Right cardiac atrium (tissue), 5 donors: Measurements from ENCODE around the gene THBS1. TPM values are rescaled to one million over a fixed set of nuclear protein-coding genes. Genes with fewer than 3 reads are reported as not detected.

Source experiments
- ATAC-seq, 2 donors: fragments of 200-7000 bp; cut with Tn5 transposase; one replicate each; pipeline versions ENCODE4 v1.8.0 to v1.9.1; 2020; ENCODE audit warnings: moderate library complexity in 2 of 2, mild to moderate bottlenecking in 1 of 2
- DNase-seq, 3 donors: peaks; one replicate each; pipeline ENCODE4 v3.0.0-alpha.2; 2020
- H3K27ac ChIP-seq: one replicate; pipeline ENCODE4 v1.5.1; 2013; ENCODE audit warnings: mild to moderate bottlenecking, low read length, control low read depth, moderate library complexity
- H3K27me3 ChIP-seq: one replicate; pipeline ENCODE4 v1.6.1; 2013; ENCODE audit not compliant: control insufficient read depth, insufficient read depth
- H3K4me1 ChIP-seq: one replicate; pipeline ENCODE4 v1.6.1; 2013; ENCODE audit warnings: low read length; ENCODE audit not compliant: control insufficient read depth, insufficient read depth
- H3K4me3 ChIP-seq: one replicate; pipeline ENCODE4 v1.5.1; 2013; ENCODE audit warnings: low read length, control low read depth
- H3K9me3 ChIP-seq: one replicate; pipeline ENCODE4 v1.6.1; 2013; ENCODE audit warnings: low read length; ENCODE audit not compliant: control insufficient read depth
- WGBS: extraction: QIAGEN DNeasy Blood & Tissue Kit; methylation state at CpG from one replicate; pipeline ENCODE4 v1.1.7; 2013; 5-methylcytosine and 5-hydroxymethylcytosine counted together
- intact Hi-C, 4 donors: fragments of 100-400 bp; cut with DNase I; formaldehyde crosslinking; loops; one replicate each; pipeline versions ENCODE4 v1.11.0 to v1.14.0; 2022 to 2023
- polyA plus RNA-seq: library from polyadenylated mRNA; stranded (reverse); fragments of 200-250 nt; gene quantifications from one replicate; pipeline ENCODE4 v1.2.3, GENCODE V29; 2013
- total RNA-seq, 4 donors: library from RNA; stranded (reverse); fragmentation: NEBNext Ultra II Directional; extraction: Animal tissue kit (Norgen Biotek cat#: 25700); gene quantifications; one replicate each; pipeline ENCODE4 v1.2.1, GENCODE V29; 2021
- donor health status: healthy with polysubstance abuse.
- donor health status: DM: no; HTN: yes; CAD: no.
- donor health status: DM: no; HTN: no; CAD: no.
- donor health status: DM: no; HTN: yes; CAD: no; lungs with severe emphysema.
- donor health status: DM: yes; HTN: yes; CAD: no.

The THBS1 gene
- total and polyA plus RNA-seq, 5 donors, result 31.3 to 462 (median 38.8) TPM

DNA sequence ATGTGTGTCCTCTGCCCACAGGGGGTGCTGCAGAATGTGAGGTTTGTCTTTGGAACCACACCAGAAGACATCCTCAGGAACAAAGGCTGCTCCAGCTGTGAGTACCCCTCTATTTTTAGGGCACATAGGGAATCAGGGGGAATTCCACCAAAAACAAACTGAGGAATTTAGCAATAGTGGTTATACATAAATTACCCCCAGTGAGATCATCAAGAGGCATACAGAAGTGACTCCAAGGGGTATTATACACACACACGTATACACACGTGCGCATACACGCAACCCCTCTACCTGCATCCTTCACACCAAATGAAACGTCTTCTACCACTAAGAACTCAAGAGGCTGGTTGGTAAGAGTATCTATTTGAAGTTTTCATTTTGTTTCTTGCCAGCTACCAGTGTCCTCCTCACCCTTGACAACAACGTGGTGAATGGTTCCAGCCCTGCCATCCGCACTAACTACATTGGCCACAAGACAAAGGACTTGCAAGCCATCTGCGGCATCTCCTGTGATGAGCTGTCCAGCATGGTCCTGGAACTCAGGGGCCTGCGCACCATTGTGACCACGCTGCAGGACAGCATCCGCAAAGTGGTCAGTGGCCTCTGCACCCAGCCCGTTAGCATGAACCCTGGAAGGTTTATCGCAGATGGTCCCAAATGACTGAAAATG, 2.9 kb downstream of the THBS1 start:
- ATAC-seq (no peak), DNase-seq (peak in 2 of 3 donors; percentile 42 to 47)
- intact Hi-C loops, result loop anchor here (5.0 to 10.0 kb wide), 5 partner anchors 171 to 879 kb away; no protein-coding TSS in a partner anchor
- H3K4me3 ChIP-seq, result peak overlapping the region; percentile 36
- no peaks in the 10 kb centered on the region for H3K9me3 ChIP-seq
- WGBS, result 82% methylated on average over 13 of the region's 13 CpGs
- no peaks in the 10 kb centered on the region for H3K27me3 ChIP-seq
- no peak overlapping the region for H3K27ac ChIP-seq
- no peaks in the 10 kb centered on the region for H3K4me1 ChIP-seq

DNA sequence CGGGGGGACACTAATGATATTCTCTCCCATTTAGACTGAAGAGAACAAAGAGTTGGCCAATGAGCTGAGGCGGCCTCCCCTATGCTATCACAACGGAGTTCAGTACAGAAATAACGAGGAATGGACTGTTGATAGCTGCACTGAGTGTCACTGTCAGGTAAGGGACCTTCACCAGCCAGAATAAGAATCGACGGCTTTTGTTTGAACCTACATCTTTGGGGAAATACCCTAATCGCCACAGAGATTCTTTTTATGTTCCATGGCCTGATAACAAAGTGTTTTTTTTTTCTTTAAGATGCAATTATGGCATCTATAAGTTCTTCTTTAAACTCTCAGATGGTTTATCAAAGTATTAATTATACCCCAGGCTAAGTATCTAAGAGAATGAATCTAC, 3.4 kb downstream of the THBS1 start:
- no peaks in the 10 kb centered on the region for H3K27me3 ChIP-seq
- no peak for DNase-seq
- no peaks in the 10 kb centered on the region for H3K4me1 ChIP-seq
- H3K9me3 ChIP-seq, result no peaks in the 10 kb centered on the region
- H3K27ac ChIP-seq, result no peak overlapping the region
- intact Hi-C loops, result loop anchor here (5.0 to 10.0 kb wide), 5 partner anchors 171 to 879 kb away; no protein-coding TSS in a partner anchor
- ATAC-seq, result no peak
- no peak overlapping the region for H3K4me3 ChIP-seq
- 84% methylated on average over 7 of the region's 7 CpGs for WGBS

GRCh38 chr15:39584662-39585388, 3.9 kb downstream of the THBS1 start:
- intact Hi-C loops, result loop anchor here (5.0 to 10.0 kb wide), 5 partner anchors 170 to 880 kb away; no protein-coding TSS in a partner anchor
- no peaks in the 10 kb centered on the region for H3K4me1 ChIP-seq
- H3K27ac ChIP-seq, result no peak overlapping the region
- H3K27me3 ChIP-seq, result no peaks in the 10 kb centered on the region
- ATAC-seq (no peak), DNase-seq (no peak)
- no peaks in the 10 kb centered on the region for H3K9me3 ChIP-seq
- 75% methylated on average over 3 of the region's 3 CpGs for WGBS
- H3K4me3 ChIP-seq, result no peak overlapping the region

GRCh38 chr15:39585389-39585841, 4.5 kb downstream of the THBS1 start:
- no peak for ATAC-seq
- Histone ChIP-seq H3K27ac (no peak overlapping the region), H3K27me3 (no peaks in the 10 kb centered on the region), H3K4me3 (no peak overlapping the region), H3K9me3 (no peaks in the 10 kb centered on the region), H3K4me1 (no peaks in the 10 kb centered on the region)
- intact Hi-C loops, result loop anchor here in 2 of 4 donors (10.0 kb wide), 3 partner anchors 169 to 881 kb away; no protein-coding TSS in a partner anchor
- no peak for DNase-seq
- WGBS, result 85% methylated on average over 4 of the region's 4 CpGs

DNA sequence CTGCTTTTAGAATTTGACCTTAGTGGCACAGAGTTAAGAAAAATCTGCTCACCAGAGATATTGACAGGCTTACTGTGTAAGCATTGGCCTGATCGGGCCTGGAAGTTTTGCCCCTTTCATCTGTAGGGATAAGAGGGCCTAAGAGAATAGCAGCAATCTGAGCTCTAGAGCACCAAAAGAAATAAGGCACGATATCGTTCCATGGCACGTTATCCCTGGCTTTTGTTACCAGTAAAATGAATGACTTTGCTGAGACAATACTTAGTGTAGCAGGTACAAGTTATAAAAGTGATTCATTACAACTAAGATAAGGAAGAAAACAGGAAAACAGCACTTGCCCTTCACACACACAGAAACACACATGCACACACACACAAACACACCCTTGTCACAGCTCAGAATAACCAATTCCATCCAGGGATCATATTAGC, 5.0 kb downstream of the THBS1 start:
- intact Hi-C loops, result loop anchor here in 2 of 4 donors (10.0 kb wide), 3 partner anchors 169 to 881 kb away; no protein-coding TSS in a partner anchor
- Histone ChIP-seq H3K4me3 (no peak overlapping the region), H3K27ac (no peak overlapping the region), H3K9me3 (no peaks in the 10 kb centered on the region), H3K27me3 (no peaks in the 10 kb centered on the region), H3K4me1 (no peaks in the 10 kb centered on the region)
- DNase-seq, result no peak
- ATAC-seq, result no peak
- WGBS, result 74% methylated on average over 4 of the region's 4 CpGs

GRCh38 chr15:39586387-39587095, 5.7 kb downstream of the THBS1 start:
- Histone ChIP-seq H3K27ac (no peak overlapping the region), H3K27me3 (no peaks in the 10 kb centered on the region), H3K9me3 (no peaks in the 10 kb centered on the region), H3K4me1 (no peaks in the 10 kb centered on the region), H3K4me3 (no peak overlapping the region)
- 50% methylated on average over 10 of the region's 10 CpGs for WGBS
- ATAC-seq (no peak), DNase-seq (no peak)
- intact Hi-C loops, result loop anchor here in 2 of 4 donors (10.0 kb wide), 3 partner anchors 168 to 882 kb away; no protein-coding TSS in a partner anchor

DNA sequence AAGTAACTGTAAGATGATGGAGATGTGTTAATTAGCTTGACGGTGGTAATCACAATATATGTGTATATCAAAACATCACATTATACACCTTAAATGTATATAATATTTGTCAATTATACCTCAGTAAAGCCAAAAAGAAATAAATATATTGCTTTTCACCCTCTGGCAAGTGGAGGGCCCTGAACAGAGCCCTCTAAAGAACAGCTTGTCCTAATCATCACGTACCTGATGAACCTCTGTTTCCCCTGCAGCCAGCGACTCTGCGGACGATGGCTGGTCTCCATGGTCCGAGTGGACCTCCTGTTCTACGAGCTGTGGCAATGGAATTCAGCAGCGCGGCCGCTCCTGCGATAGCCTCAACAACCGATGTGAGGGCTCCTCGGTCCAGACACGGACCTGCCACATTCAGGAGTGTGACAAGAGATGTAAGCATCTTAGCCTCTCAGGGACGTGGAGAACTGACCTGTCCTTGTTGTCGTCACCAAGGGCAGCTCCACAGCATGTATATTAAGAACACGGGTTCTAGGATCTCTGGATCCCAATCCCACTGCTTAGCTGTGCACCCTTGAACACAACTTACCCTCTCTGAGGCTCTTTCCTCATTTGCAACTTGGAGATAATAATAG, 6.3 kb downstream of the THBS1 start:
- H3K4me3 ChIP-seq, result no peak overlapping the region
- intact Hi-C loops, result loop anchor here in 2 of 4 donors (10.0 kb wide), 3 partner anchors 168 to 882 kb away; no protein-coding TSS in a partner anchor

GRCh38 chr15:39587731-39588530, 7.1 kb downstream of the THBS1 start:
- no peak overlapping the region for H3K27ac ChIP-seq
- ATAC-seq, result no peak
- H3K4me3 ChIP-seq, result no peak overlapping the region
- H3K27me3 ChIP-seq, result no peaks in the 10 kb centered on the region
- 83% methylated on average over 13 of the region's 13 CpGs for WGBS
- intact Hi-C loops, result loop anchor here in 2 of 4 donors (10.0 kb wide), 3 partner anchors 167 to 883 kb away; no protein-coding TSS in a partner anchor
- no peaks in the 10 kb centered on the region for H3K9me3 ChIP-seq
- H3K4me1 ChIP-seq, result no peaks in the 10 kb centered on the region
- DNase-seq, result no peak

More for the DNA sequence above, 6.3 kb downstream of the THBS1 start:
- Histone ChIP-seq H3K27ac (no peak overlapping the region), H3K4me1 (no peaks in the 10 kb centered on the region), H3K27me3 (no peaks in the 10 kb centered on the region), H3K9me3 (no peaks in the 10 kb centered on the region)
- WGBS, result 92% methylated on average over 17 of the region's 17 CpGs
- DNase-seq (peak in 2 of 3 donors; percentile 49 to 55), ATAC-seq (no peak)

GRCh38 chr15:39588531-39589192, 7.8 kb downstream of the THBS1 start:
- ATAC-seq (no peak), DNase-seq (no peak)
- 94% methylated on average over 13 of the region's 13 CpGs for WGBS
- Histone ChIP-seq H3K4me3 (no peak overlapping the region), H3K27ac (no peak overlapping the region), H3K27me3 (no peaks in the 10 kb centered on the region), H3K4me1 (no peaks in the 10 kb centered on the region), H3K9me3 (no peaks in the 10 kb centered on the region)
- intact Hi-C loops, result loop anchor here in 2 of 4 donors (10.0 kb wide), 3 partner anchors 166 to 884 kb away; no protein-coding TSS in a partner anchor
